ENCODE results near the gene SACM1L. TPM values are rescaled to one million over a fixed set of nuclear protein-coding genes. Genes with fewer than 3 reads are reported as not detected.

The SACM1L gene
- total RNA-seq, 1 experiment from 2014 or later, result 30.1 TPM

GRCh38 chr3:45765958-45766357 lies 76.8 kb downstream of the SACM1L start:
- no peaks in the 10 kb centered on the region for H3K9me2 ChIP-seq (replicated peaks; ENCODE audit: low read length)
- H3K36me3 ChIP-seq (ENCODE audit: low read depth, low read length), result no peaks in the 10 kb centered on the region
- DNase-seq, result no peak
- BruUV-seq (replicated peaks), result no TSS peak
- H3K27ac ChIP-seq (ENCODE audit: low read length), result no peak overlapping the region
- CTCF ChIA-PET, result no interaction called here
- TF ChIP-seq CTCF (conservative IDR thresholded peaks at IDR 0.05; ENCODE audit: low read depth, low read length), result no peak
- TF ChIP-seq EZH2phosphoT487 (IDR thresholded peaks at IDR 0.05; ENCODE audit: borderline replicate concordance, low read length), result no peak
- TF ChIP-seq EZH2 (IDR thresholded peaks at IDR 0.05; ENCODE audit: low read length, unreplicated experiment), result no peak
- POLR2A ChIA-PET (ENCODE audit: unreplicated experiment), result no interaction called here
- intact Hi-C loops (cut with micrococcal nuclease), result no loop called here
- no peaks in the 10 kb centered on the region for H3K9me3 ChIP-seq (ENCODE audit: low read length)
- H3K9ac ChIP-seq (ENCODE audit: low read length), result no peak overlapping the region
- H3K4me3 ChIP-seq (ENCODE audit: low read length), result no peak overlapping the region
- H3F3A ChIP-seq (ENCODE audit: low read length, unreplicated experiment), result no peaks in the 10 kb centered on the region
- no peak overlapping the region for H3K4me2 ChIP-seq (ENCODE audit: low read length)
- no peak for ATAC-seq
- H3K27me3 ChIP-seq (ENCODE audit: low read length), result no peaks in the 10 kb centered on the region
- no peak overlapping the region for H2AFZ ChIP-seq (ENCODE audit: low read length)
- H3K79me2 ChIP-seq (ENCODE audit: low read length), result no peaks in the 10 kb centered on the region
- H4K20me1 ChIP-seq (ENCODE audit: low read length), result no peaks in the 10 kb centered on the region
- 0 out of 2 replicates have a peak, but pooled peaks cover 7% of the 10 kb centered on the region for H3K4me1 ChIP-seq (ENCODE audit: insufficient read depth, low read length)

GRCh38 chr3:45771166-45771775 lies 82.1 kb downstream of the SACM1L start:
- no peaks in the 10 kb centered on the region for H3F3A ChIP-seq (ENCODE audit: low read length, unreplicated experiment)
- H3K9me2 ChIP-seq (replicated peaks; ENCODE audit: low read length), result no peaks in the 10 kb centered on the region
- BruUV-seq (replicated peaks), result no TSS peak
- no peak overlapping the region for H3K27ac ChIP-seq (ENCODE audit: low read length)
- POLR2A ChIA-PET (ENCODE audit: unreplicated experiment), result no interaction called here
- no peak overlapping the region for H2AFZ ChIP-seq (ENCODE audit: low read length)
- no peaks in the 10 kb centered on the region for H3K9me3 ChIP-seq (ENCODE audit: low read length)
- CTCF ChIA-PET, result no interaction called here
- H3K79me2 ChIP-seq (ENCODE audit: low read length), result no peaks in the 10 kb centered on the region
- H3K4me3 ChIP-seq (ENCODE audit: low read length), result no peak overlapping the region
- no peak for TF ChIP-seq EZH2phosphoT487 (IDR thresholded peaks at IDR 0.05; ENCODE audit: borderline replicate concordance, low read length)
- TF ChIP-seq EZH2 (IDR thresholded peaks at IDR 0.05; ENCODE audit: low read length, unreplicated experiment), result no peak
- no peak for TF ChIP-seq CTCF (conservative IDR thresholded peaks at IDR 0.05; ENCODE audit: low read depth, low read length)
- ATAC-seq (no peak), DNase-seq (no peak)
- no peaks in the 10 kb centered on the region for H4K20me1 ChIP-seq (ENCODE audit: low read length)
- H3K27me3 ChIP-seq (ENCODE audit: low read length), result no peaks in the 10 kb centered on the region
- intact Hi-C loops (cut with micrococcal nuclease), result no loop called here
- no peak overlapping the region for H3K9ac ChIP-seq (ENCODE audit: low read length)
- H3K36me3 ChIP-seq (ENCODE audit: low read depth, low read length), result no peaks in the 10 kb centered on the region
- no peak overlapping the region for H3K4me2 ChIP-seq (ENCODE audit: low read length)
- no peaks in the 10 kb centered on the region for H3K4me1 ChIP-seq (ENCODE audit: insufficient read depth, low read length)

GRCh38 chr3:45771831-45772230 lies 82.6 kb downstream of the SACM1L start:
- H3K27me3 ChIP-seq (ENCODE audit: low read length), result no peaks in the 10 kb centered on the region
- H3K4me1 ChIP-seq (ENCODE audit: insufficient read depth, low read length), result no peaks in the 10 kb centered on the region
- no peak overlapping the region for H2AFZ ChIP-seq (ENCODE audit: low read length)
- intact Hi-C loops (cut with micrococcal nuclease), result no loop called here
- no peaks in the 10 kb centered on the region for H3F3A ChIP-seq (ENCODE audit: low read length, unreplicated experiment)
- DNase-seq (no peak), ATAC-seq (no peak)
- ChIA-PET CTCF (no interaction called here), POLR2A (ENCODE audit: unreplicated experiment) (no interaction called here)
- H3K36me3 ChIP-seq (ENCODE audit: low read depth, low read length), result no peaks in the 10 kb centered on the region
- BruUV-seq (replicated peaks), result no TSS peak
- H3K4me2 ChIP-seq (ENCODE audit: low read length), result no peak overlapping the region
- no peaks in the 10 kb centered on the region for H4K20me1 ChIP-seq (ENCODE audit: low read length)
- no peak overlapping the region for H3K27ac ChIP-seq (ENCODE audit: low read length)
- no peaks in the 10 kb centered on the region for H3K9me3 ChIP-seq (ENCODE audit: low read length)
- H3K79me2 ChIP-seq (ENCODE audit: low read length), result no peaks in the 10 kb centered on the region
- TF ChIP-seq CTCF (conservative IDR thresholded peaks at IDR 0.05; ENCODE audit: low read depth, low read length) (no peak), EZH2phosphoT487 (IDR thresholded peaks at IDR 0.05; ENCODE audit: borderline replicate concordance, low read length) (no peak), EZH2 (IDR thresholded peaks at IDR 0.05; ENCODE audit: low read length, unreplicated experiment) (no peak)
- no peak overlapping the region for H3K9ac ChIP-seq (ENCODE audit: low read length)
- no peaks in the 10 kb centered on the region for H3K9me2 ChIP-seq (replicated peaks; ENCODE audit: low read length)
- H3K4me3 ChIP-seq (ENCODE audit: low read length), result no peak overlapping the region
